GM18499 (cell line): ENCODE measurements around the gene NRTN.
"Not testable (repeated sequence)": the region's sequence is repeated elsewhere in the genome, so short reads cannot be mapped to it uniquely, and the experiment has no call there.

Experiments
- ATAC-seq: cut with Tn5 transposase; IDR thresholded peaks from one replicate; pipeline ENCODE4 v1.9.1; 2021; ENCODE audit warnings: moderate number of reproducible peaks; ENCODE audit not compliant: insufficient read depth, unreplicated experiment

The NRTN gene, protein sequence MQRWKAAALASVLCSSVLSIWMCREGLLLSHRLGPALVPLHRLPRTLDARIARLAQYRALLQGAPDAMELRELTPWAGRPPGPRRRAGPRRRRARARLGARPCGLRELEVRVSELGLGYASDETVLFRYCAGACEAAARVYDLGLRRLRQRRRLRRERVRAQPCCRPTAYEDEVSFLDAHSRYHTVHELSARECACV

DNA sequence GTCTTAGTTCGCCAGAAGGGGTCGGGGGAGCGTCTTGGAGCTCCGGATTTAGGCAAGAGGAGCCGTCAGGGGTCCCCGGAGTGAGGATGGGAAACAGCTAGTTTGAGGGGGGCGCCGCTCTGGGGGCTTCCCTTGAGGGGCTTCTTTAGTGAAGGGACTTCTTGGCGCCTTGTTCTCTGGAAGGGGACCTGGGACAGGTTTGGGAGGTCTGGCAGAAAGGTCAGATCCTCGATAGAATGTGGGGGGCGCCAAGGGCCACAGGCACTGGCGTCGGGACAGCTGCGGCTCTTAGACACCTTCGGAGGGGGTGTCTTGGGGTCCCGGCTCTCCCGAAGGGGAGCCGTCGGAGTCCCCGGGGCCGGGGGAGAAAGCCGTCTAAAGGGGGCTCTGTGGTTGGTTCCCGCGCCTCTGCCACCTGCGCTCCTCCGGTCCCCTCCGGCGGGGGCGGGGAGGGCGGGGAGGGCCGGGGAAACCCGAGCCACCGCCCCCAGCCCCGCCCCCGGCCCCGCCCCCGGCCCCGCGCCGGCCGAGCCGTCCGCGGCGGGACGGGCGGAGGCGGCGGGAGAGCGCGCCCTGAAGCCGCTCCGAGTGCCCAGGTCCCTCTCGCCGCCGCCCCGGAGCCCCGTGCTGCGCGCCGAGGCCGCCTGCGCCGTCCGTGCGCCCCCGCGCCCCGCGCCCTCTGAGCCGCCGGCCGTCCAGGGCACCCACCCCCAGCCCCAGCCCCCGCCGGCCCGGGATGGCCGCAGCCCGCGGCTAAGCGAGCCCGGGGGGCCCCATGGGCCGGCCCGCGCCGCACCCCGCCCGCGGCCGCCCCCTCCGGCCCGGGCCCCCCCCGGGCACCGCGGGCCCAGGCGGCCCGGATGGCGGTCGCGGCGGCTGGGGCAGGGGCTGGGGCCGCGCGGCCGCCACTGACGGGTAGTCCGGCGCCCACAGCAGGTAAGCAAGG lies at the start of gene NRTN:
NRTN (plus strand) TSS at position 552 of the 946 bp plus-strand sequence. CDS start 19,099 bp downstream, outside the sequence.
- no peak for ATAC-seq

DNA sequence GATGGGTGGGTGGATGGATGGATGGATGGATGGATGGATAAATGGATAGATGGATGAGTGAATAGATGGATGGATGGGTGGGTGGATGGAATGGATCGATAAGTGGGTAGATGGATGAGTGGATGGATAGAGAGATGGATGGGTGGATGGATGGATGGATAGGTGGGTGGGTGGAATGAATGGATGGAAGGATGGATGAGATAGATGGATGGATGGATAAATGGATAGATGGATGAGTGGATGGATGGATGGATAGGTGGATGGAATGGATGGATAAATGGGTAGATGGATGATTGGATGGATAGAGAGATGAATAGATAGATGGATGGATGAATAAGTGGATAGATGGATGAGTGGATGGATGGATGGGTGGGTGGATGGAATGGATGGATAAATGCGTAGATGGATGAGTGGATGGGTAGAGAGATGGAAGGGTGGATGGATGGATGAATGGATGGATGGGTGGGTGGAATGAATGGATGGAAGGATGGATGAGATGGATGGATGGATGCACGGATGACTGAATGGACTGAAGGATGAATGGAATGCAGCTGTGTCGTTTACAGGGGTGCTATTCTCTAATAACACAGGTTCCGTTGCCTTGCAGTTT lies 42.2 kb upstream of the NRTN start:
- ATAC-seq, result no peak

DNA sequence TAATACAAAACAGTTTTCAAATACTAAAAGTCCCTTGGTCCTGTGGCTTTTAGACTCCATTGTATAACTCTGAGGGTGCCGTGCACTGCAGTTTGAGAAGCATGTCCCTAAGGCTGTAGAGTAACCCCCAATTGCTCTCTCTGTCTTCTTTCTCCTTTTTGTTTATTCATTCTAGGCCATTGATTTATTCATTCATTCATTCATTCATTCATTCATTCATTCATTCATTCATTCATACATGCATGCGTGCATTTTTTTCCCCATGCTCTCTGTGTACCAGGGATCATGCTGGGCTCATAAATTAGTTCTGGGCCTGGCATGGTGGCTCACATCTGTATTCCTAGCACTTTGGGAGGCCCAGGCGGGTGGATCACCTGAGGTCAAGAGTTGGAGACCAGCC lies 39.6 kb upstream of the NRTN start:
- no peak for ATAC-seq

DNA sequence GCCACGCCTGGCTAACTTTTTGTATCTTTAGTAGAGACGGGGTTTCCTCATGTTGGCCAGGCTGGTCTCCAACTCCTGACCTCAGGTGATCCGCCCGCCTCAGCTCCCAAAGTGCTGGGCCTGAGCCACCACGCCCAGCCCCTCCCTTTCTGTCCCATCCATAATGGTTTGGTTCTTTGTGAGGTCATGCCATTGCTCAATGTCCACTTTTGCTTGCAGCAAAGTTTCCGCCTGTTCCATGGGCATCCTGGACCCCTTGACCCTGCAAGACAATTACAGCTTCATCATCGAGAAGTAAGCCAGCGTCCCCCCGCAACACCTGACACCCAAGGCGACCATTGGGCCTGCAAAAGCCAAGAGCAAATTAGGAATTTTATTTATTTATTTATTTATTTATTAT lies 36.9 kb upstream of the NRTN start:
- no peak for ATAC-seq

DNA sequence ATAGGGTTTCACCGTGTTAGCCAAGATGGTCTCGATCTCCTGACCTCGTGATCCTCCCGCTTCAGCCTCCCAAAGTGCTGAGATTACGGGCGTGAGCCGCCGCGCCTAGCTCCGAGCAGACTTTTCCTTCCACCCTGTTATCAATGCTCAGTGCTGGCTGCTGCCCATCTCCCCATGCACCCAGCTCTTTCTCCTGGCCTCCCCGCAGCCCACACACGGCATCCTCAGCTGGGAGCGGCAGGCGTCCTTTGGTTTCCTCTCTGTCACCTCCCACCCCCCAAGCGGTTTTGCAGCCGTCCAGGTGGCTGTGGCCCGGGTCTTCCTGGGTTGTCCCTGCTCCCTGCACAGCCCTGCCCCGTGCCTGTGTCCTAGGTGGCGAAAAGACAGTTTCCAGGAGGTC lies 32.5 kb upstream of the NRTN start:
- no peak for ATAC-seq

DNA sequence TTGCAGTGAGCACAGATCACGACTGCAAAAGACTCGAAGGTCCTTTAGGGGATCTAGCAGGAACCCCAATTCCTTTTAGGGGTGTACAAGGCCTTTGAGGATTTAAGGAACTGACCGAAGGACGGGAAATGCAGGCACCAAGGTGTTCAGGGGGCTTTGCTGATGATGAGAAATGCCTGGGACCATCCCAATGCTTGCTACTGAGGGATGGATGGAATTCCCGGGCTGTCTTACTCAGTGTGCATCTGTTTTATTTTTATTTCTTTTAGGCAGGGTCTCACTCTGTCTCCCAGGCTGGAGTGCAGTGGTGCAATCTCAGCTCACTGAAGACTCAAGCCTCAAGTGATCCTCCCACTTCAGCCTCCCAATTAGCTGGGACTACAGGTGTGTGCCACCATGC lies 31.6 kb upstream of the NRTN start:
- no peak for ATAC-seq

DNA sequence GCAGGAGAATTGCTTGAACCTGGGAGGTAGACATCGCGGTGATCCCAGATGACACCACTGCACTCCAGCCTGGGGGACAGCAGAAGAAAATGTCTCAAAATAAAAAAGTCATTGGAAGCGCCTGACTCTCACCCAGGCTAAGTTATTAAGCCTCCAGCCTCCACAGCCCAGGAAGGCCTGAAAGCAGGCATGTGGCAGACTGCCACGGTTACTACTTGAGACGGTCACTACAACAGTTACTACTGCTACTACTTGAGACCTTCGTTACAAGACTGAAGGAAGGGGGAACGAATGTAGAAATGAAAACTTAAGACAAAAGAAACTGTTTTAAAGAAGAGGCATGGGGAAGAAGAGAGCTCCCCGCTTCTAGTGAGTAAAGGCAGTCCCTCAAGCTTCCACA lies 29.9 kb upstream of the NRTN start:
- no peak for ATAC-seq

DNA sequence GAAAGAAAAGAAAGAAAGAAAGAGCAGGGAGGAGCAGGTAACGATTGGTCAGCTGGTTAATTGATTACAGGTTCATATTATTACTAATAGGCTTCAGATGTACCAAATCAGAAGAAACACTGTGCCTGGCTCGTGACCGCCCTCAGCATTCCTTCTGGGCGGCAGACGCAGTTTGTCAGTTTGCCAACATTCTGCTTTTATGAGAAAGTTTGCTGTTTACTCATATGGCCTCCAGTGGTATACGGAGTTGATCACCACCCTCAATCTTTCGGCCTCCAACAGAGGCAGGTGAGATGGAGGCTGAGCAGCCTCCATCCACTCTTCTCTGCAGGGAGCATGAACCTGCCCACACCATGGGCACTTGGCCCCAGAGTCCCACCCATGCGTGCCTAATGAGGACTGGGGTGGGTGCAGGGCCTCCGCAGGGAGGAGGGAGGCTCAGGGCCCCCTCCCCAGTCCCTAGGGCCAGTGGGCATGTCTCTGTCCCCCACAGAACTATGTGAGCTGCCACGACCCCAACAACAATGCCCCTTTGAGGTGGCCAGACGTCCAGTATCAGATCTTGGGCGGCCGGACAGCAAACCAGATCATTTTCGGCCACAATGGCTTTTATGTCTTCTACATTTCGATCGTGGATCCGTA lies 29.1 kb upstream of the NRTN start:
- no peak for ATAC-seq

DNA sequence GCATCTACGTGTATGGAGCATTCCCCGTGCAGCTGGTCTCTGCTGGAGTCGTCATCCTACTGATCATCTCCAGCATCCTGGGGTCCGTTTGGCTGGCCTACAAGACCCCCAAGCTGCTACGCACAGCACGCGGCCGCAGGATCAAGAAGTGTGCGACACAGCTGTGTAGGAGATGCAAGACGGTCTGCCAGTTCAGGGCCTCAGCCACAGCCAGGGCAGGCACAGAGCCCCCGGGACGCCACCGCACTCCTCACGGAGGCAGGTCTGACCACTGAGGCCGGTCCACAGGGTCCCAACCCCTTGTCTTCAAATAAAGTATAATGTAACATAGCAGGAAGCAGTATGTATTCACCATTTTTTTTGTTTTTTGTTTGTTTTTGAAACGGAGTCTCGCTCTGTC lies 26.5 kb upstream of the NRTN start:
- ATAC-seq, result no peak

DNA sequence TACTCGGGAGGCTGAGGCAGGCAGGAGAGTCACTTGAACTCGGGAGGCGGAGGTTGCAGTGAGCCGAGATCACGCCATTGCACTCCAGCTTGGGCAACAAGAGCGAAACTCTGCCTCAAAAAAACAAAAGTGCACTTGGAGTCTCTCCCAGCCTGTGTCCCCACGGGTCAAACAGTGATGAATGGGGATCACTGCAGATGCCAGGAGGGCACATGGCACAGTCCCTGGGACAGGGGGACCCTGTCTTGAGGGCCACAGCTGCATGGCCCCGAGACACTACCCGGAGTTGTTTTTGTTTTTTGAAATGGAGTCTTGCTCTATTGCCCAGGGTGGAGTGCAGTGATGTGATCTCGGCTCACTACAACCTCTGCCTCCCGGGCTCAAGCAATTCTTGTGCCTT lies 24.0 kb upstream of the NRTN start:
- not testable (repeated sequence) for ATAC-seq

DNA sequence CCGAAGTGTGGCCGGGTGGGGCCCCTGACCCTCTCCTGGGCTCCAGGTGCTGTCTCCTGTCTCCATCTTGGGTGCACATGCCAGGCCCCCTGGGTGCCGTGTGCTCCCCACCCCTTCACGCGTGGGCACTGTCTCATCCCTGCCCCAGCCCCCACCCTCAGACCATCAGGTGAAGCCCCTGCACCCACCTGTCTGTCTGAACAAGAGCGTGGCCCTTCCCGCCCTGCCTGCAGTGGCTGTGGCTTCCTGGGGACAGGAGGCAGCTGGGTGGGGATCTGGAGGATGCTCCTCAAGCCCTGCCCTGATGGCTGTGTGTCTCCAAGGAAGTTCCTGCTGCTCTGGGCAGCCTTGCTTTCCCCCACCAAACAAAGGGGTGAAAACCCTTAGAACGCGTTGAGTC lies 22.5 kb upstream of the NRTN start:
- ATAC-seq, result no peak

DNA sequence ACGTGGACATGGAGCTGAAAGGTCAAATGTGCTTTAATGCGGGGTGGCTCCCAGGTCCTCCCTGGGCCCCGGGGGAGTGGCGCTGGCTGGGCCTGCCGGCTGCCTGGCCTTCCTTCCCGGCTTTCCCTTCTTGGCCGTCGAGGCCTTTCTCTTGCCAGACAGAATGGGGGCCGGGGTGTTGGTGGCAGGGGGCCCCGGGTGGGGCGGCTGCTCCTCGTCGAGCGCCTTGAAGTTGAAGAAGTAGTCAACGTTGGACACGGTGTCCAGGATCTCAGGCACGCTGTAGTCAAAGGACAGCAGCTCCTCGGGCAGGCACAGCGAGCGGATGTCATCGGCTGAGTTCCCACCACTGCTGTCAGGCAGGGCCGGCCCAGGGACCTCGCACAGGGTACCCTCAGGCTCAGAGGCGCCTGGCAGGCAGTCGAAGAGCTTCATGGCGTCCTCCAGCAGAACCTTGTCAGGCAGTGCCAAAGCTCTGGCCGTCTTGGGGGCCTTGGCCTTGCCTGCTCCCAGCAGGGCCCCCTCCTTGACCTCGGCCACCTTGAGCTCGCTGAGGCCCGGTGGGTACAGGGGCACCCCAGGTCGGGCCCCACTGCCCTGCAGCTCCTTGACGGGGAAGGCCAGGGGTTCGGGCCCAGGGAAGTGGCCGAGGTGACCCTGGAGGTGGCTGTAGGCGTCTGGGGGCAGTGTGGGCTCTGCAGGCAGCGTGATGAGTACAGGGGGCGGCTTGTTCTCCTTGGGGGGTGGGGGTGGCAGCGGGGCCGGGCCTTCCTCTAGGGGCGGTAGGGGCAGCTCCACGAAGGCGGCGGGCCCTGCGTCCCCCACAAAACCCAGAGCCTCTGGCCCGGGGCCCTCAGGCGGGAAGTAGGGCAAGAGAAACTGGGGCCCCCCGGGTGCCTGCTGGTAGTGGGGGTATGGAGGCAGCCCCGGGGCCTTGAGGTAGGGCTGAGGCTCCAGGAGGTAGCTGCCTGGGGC lies 21.6 kb upstream of the NRTN start:
- no peak for ATAC-seq

DNA sequence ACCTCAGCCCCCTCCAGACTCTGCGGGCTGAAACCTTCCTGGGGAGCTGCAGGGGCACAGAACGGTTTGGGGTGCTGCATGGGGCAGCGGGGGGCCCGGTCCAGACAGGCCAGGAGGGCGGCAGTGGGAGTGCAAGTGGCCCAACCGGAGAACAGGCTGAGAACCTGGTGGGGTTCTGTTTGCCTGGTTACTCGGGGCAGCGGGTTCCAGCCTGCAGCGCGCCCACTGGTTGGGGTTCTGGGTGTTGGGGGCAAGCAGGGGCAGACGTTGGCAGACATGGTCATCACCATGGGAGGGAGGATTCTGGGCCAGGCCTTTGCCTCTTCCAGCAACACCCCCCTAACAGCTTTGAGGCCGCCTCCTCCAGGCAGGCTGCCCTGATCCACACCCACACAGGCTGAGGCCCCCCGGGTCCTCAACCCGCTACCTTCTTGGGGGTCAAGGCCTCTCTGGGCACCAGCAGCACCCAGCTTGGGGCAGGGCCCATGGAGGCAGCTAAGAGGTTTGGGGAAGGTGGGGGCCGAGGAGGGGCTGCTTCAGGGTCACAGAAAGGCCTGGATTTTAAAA lies 20.2 kb upstream of the NRTN start, which contains the start of gene PRR22:
PRR22 (minus strand) TSS at position 166 of the 567 bp plus-strand sequence; CDS start at position 80, 86 bp downstream.
- ATAC-seq, result no peak

DNA sequence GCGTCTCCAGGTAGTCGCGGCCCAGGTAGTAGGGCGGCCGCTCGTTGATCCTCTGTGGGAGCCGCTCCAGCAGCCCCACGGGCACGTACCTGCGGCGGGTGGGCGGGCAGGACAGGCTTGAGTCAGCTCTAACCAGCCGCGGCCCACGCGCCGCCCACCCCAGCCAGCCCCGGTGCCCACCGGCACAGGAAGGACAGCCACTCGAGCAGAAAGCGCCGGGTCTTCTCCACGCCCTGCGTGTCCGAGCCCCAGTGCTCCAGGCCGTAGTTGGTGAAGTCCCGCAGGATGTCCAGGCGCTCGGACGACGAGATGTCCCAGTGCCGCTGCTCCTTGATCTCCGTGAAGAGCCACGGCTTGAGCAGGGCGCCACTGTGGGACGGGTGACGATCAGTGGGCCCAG lies 19.4 kb upstream of the NRTN start:
- no peak for ATAC-seq

DNA sequence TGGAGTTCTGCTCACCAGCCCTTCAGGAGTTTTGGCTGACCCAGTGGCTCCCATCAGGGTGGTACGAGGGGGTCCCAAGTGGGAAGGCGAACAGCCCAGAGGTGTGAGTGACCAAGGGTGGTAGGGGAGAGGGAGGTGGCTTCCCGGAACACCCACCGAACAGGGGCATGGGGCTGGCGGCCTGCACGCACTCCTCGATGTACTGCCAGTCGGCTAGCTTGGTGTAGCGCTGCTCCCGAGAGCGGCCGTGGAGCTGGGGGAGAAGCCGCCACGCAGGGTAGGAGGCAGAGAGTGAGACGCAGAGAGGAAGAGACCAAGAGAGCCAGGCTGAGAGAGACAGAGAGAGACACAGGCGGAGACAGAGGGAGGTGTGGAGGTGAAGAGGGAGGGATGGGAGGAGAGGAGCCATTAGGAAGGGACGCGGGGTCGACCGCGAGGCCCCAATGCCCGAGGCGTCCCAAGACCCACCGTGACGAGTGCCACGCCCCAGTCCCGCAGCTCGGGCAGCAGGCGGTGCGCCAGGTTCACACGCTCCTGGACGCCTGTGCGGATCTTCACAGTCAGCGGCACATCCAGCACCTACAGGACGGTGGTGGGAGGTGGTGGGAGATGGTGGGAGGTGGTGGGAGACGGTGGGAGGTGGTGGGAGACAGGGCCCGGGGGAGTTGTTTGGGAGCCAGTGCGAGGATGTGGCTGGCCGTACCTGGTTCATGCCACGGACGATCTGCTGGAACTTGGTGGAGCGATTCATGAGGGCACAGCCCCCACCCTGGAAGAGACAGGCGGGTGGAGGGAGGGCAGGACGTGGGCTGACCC lies 18.1 kb upstream of the NRTN start:
- ATAC-seq, result no peak

DNA sequence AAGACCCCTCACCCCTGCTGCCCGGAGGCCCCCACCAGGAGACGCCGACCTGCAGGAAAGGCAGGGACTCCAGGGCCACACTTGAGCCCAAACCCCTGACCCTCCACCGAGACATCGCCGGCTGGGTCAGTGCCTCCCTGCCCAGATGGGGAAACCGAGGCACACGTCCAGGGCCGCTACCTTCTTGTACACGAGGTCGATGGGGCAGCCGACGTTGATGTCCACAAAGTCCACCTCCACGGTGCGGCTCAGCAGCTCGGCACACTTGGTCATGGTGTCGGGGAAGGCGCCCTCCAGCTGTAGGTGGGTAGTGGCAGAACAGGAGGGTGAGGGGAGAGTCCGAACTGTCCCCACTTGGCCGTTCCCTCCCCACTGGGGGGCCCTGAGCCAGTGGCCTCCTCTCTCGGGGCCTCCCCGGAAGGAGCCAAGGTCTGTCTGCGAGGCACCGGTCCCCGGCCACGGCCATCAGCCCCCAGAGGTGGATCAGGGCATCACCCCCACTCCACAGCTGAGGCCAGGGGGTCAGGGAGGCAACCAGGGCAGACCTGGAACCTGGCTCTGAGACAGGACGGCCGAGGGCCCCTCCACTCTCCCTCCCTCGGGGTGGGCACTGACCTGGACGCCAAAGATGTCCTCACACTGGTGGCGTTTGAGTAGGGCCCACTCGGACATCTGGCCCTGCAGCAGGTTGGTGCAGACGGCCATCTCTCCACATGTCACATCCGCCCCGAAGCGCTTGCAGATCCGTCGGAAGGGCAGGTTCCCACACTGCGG lies 17.3 kb upstream of the NRTN start:
- ATAC-seq, result no peak

DNA sequence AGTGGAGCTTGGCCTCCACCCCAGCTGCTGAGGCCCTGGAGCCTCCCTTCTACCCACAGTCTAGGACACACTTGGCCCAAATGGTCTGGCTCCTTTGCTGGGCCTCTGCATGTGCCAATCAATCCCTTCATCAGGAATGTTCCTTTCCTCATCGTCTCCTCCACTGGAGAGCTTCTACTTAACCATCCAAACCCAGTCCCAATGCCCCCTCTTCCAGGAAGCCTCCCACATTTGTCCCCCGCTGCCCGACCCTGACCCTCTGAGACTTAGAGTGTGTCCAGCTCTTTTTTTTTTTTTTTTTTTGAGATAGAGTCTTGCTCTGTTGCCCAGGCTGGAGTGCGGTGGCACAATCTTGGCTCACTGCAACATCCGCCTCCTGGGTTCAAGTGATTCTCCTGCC lies 16.4 kb upstream of the NRTN start:
- no peak for ATAC-seq

DNA sequence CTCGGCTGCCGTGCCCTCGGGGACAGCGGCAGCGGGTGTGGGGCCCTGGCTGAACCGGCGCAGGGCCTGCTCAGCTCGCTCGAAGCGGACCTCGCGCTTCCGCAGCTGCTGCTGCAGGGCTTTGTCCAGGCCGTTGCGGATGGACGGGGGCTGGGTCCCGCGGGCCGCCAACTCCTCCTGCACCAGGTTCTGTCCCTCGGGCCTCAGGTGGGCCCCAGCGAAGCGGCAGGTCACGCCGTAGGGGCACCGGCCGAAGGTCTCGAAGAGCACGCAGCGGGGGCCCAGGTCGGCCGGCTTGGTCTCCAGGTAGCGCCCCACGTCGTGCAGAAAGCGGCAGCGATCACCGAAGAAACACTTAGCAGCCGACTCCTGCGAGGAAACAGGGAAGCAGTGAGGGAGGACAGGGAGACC lies 15.5 kb upstream of the NRTN start:
- ATAC-seq, result no peak
